NCI-H82 treated with DMSO at 0.1 percent for 48 hours (cell line): ENCODE data around the gene KLRF2.

Source experiments
- DNase-seq: peaks from one replicate; lab custom pipeline; 2025; ENCODE audit not compliant: unreplicated experiment; lab: John Stamatoyannopoulos, UW

KLRF2 gene

DNA sequence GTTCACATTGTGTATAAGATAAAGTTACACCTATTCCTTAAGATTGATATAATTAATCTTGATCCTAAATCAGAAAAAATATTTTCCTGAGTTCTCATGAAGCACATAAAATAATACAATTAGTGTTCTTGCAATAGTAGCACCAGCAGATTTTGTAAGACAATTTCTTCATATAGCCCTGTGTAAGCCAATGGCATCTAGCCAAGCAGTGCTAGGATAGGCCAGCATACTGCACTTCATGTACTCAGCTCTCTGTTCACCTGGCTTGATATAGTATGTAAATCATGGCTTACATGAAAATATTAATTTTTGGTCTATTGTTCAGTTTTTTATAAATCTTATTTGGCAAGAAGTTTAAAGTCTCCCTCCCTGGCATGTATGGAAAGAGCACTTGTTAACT, 1.9 kb downstream of the KLRF2 start:
- no peak for DNase-seq

DNA sequence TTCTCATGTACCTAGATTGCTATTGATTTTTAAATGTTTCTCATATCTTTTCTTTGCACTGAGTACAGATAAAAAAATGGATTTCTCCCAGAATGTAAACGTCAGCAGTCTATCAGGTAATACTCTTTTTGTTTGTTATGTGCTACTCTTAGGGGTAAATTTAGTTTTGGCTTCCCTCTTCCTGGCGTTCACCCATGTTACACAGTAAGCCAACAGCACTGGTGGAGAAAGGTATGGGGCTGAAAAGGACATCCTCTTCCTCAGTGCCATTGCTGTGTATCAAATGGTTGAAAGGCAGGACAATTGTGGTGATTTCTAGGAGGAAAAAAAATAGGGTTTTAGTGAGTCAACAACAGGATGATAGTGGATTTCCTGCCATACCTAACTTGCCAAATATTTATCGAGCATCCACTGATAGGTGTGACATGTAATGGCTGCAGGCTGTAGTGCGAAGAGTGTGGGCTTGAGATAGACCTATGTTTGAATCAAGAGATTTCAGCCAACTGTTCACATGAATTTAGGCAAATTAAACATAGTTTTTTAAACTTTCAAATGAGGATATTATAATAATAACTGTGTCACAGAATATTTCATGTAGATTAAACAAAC, 7.5 kb downstream of the KLRF2 start:
- no peak for DNase-seq

DNA sequence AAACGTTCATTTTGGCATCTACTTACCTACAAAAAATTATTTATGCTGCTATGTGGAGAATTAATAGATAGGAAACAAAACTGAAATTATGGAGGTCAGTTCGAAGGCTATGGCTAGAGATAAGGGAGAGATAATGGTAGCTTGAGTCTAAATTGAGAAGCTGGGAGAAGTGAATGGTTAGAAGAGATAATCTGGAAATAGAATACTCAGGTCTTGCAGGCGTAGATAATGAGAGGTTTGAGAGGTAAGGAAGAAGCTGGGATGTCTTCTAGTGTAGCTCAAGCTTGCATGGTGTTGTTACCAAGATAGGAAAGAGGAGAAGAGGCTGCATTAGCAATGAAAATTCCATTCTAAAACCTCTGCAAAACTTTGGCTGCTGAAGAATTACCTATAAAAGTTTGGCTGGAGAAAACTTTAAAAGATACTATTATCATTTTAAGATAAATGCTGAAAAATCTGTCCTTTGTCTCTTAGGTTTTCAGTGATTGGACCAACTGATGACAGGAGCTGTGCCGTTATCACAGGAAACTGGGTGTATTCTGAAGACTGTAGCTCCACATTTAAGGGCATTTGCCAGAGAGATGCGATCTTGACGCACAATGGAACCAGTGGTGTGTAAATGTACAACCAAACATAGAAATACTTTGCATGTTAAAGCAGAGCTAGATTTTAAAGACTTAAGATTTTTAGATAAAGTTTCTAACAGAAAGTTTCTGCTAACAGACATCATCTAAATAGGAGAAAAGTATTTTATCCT, 14.1 kb downstream of the KLRF2 start:
- no peak for DNase-seq

DNA sequence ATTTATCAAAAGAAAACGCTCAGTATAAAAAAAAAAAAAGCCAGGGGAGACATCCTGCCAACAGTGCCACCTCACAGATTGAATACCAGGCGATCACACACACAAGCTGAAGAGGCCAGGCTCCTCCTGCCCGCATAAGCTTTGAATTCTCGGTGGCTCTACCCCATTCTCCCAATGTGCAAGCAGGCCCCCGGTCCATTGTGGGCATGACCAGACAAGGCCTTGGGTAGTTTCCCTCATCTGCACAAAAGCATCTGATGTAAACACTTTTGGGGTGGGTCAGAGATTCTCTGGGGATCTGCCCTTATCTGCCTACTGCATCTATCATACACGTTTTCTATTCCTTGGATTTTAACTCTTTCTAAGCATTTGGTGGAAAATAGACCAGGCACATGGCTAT, 16.2 kb downstream of the KLRF2 start:
- no peak for DNase-seq

DNA sequence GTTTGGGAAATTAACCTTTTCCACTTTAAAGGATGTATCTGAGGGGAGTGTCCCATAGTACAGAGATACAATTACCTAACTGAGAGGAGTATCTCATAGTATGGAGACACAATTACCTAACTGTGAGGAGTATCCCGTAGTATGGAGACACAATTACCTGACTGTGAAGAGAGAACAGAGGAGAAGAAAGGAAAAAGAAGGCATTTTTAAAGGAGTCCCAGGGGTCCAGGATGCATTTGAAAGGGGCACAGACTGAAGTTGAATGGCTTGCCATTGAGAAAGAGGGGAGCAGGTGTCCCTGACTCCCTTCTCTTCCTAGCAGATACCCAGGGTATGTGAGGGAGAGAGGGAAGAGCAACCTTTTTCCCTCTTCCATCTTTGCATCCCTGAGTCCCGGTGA, 17.9 kb downstream of the KLRF2 start:
- DNase-seq: no peak

DNA sequence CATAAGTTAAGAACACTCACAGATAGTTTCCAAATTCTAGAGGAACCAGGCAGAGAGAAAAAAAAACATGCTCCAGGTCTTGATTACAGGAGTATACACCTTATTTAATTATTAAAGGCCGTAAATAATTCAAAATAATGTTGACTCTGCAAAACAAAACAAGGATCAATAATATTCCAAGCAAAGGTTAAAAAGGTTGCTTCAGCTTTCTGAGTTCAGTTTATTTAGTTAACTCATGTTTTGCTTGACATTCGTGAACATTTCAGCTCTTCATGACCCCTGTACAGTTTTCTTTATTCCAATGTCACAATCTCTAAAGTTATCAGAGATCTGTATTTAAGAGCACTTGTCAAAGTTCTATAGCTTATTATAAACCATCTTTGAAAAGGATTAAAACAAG, 19.6 kb downstream of the KLRF2 start:
- DNase-seq: no peak

DNA sequence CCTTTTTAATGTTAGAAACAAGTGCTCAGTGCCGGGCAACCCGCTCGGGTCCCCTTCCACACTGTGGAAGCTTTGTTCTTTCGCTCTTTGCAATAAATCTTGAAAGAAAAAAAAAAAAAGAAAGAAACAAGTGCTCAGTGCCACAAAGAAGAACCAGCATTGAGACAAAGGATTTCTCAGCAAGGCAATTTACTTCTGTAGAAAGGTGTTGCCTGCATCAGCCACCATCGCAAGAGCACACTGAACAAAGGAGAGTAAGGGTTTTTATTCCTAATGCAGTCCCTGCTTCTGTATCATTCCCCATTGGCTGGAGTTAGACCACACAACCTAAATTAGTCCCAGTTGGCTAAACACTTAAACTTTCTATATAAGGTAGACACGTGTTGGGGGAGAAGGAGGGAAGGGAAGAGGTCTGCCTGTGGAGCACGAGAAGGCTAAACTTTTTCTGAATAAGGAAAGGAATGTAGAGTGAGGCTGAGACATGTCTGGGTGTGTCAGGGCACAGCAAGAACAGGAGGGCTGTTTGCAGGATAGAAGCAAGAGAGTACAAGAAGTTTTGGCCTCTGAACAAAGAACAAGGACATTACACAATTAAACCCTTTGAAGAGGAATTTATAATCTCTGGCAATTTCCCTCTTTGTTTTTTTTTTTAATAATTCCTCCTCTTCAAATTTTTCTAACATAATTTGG, 21.4 kb downstream of the KLRF2 start:
- no peak for DNase-seq

DNA sequence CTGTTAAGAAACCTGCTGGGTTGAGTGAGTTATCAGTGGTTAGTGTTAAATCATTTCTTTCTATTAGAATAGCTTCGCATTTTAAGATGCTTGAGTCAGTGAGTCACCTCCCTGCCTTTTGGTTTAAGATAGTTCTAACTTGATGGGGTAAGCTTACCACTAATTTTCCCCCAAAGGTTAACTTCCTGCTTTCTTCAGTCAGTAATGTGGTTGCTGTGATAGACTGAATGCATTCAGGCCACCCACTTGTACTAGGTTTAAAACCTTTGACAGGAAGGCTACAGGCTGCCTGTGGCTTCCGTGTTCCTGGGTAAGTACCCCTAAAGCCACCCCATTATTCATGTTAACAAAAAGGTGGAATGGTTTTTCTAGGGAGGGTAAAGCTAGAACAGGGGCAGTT, 25.6 kb downstream of the KLRF2 start:
- DNase-seq: no peak

DNA sequence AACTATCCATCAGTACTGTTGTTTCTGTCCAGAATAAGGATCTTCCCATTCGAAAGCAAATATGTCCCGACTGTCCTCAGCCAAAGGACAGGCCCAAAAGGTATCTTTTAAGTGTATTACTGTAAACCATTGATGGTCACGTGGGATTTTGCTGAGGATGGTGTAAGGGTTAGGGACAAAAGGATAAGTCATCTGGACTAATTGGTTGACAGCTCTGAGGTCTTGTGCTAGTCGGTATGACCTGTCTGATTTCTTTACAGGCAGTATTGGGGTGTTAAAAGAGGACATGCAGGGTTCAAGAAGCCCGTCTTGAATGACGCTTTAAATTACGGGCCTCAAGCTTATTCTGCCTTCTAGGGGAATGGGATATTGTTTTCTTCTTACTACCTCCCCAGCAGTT, 26.5 kb downstream of the KLRF2 start:
- no peak for DNase-seq

DNA sequence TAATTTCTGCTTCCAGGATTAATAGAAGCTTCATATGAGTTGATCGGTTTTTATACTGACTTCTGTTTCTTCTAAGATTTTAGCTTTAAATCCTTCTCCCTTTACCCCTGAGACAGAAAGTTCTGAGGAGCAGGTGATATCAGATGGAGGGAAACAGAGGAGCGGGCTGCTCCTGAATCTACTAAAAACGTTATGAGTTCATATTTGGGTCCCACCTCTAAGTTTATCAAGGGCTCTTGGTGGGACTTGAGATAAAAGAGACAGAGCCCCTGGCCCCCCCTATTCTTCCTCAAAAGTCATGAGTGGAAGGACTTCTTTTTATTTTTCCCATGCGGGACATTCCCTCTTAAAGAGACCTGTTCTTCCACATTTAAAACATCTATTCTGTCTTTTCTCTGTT, 27.1 kb downstream of the KLRF2 start:
- DNase-seq: no peak

DNA sequence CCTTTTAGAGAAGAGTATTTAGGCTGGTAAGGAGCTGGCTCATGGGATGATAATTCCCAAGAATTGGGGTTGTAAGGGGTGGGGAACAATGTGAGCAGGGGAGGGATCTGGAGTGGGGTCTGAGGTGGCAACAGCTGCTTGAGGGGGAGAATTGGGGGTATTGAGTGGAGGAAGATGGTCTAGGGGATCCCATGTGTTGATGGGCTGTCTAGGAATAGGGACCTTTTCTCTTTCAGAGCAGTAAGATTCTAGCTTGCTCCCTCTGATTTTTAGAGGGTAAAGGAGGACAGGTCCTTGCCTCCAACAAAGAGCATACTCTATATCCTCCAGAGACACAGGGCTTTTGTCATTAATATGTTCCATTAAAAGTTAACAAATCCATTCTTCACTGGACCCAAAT, 28.4 kb downstream of the KLRF2 start:
- no peak for DNase-seq

DNA sequence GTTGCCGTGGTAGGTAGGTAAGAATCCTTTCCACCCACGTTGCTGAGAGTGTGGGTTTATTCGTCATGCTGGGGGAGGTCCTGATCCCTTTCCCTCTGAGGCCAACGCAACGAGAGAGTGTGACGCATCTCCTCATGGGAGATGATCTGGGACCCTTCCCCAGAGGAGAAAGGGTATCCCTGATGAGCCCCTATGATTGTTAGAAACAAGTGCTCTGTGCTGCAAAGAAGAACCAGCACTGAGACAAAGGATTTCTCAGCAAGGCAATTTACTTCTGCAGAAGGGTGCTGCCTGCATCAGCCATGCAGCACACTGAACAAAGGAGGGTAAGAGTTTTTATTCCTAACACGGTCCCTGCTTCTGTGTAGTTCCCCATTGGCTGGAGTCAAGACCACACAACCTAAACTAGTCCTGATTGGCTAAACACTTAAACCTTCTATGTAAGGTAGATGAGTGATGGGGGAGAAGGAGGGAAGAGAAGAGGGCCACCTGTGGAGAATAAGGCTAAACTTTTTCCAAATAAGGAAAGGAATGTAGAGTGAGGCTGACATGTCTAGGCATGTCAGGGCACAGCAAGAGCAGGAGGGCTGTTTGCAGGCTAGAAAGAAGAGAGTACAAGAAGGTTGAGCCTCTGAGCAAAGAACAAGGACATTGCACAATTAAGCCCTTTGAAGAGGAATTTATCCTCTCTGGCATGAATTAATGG, 29.6 kb downstream of the KLRF2 start:
- DNase-seq: no peak

DNA sequence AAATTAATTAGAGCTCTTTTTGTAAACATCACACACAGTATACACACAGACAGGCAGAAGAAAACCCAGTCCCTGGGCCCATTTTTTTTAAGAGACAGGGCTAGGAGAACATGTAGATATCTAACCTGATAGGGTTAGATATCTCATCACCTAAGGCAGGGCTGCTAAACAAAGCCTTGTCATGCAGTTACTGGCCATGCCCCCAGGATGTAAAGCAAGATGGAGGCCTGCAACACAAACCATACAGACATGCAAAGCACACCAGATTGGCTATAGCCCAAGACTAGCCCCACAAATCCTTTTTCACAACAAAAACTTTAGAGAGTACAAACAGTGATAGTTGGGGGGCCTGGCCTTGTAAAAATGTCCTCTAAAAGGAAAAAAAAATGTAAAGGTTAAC, 30.4 kb downstream of the KLRF2 start:
- no peak for DNase-seq

DNA sequence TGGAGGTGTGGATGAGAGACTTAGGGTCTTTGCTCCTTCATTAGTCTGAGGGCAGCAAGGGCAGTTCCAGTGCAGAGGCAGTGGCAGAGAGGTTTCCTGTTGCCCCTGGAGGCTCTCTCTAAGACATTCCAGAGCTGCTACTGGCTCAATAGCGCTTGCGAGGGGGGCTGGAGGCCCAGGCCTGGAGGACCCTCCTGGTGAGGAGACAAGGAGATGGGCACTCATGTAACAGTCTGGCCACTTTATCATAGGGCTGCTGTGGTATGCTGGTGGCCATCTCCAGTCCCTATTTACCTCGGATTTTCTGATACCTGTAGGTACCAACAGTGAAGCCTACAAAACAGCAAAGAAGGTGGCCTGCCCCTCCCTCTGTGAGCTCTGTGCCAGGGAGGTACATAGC, 38.2 kb downstream of the KLRF2 start:
- no peak for DNase-seq

DNA sequence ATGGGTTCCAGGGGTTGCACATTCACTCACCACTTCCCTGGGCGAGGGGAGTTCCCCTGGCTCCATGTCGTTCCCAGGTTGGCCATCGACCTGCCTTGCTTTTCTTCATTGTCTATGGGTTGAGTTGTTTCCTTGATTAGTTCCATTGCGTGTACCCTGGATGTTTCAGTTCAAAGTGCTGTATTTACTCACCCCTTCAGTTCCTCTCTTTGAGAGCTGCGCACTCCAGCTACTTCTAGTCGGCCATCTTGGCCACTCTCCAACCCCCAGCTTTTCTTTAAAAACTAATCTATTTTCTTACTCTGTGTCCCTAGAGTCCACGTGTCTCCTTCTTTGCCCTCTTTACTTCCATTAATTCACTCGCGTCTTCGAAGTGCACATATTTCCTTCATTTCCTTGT, 39.2 kb downstream of the KLRF2 start:
- DNase-seq: no peak

DNA sequence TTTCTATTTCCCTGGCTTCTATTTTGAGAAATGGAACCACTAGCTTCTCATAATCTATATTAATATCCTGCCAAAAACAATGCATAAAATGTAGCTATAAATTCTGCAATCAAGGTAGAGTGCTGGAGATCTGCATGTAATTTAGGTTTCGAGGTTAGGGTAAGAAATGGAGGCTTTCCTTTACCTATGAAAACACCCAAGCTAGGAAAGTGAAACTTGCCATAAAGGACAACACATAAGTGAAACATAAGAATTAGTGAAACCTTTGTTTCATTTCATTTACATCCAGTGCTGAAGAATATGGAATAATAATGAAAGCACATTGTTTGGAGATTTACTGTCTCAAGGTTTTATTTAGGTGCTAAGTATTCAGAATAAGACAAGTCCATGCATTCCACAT, 41.1 kb downstream of the KLRF2 start:
- no peak for DNase-seq

DNA sequence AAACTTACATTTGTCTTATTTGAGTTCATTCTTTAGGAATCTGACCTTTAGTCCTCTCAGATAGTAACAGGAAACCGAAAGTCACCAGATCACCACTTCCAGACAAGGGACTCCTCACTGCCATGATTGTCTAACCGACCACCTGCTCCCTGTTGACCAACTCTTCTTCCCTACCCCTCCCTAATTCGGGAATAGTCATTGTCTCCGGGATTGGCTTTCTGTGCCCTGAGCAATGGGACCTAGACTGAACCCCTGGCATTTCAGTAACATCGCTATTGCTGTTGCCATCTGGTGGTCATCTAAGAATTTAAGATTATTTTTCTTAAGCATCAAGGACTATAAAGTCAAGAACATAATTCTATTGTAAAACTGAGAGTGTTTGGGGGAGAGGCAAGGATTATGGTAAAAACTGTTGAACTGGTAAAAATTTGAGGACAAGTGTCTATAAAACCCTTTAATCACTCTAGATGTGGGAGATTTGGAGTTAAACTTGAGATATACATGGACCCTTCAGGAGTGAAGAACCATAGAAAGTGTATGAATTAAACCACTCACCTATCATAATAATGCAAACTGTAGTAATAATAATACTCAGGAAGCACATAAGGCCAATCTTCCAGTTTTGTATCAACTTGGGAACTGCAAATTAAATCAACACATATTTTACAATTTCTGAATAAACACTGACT, 44.6 kb downstream of the KLRF2 start:
- peak; percentile 32 for DNase-seq

DNA sequence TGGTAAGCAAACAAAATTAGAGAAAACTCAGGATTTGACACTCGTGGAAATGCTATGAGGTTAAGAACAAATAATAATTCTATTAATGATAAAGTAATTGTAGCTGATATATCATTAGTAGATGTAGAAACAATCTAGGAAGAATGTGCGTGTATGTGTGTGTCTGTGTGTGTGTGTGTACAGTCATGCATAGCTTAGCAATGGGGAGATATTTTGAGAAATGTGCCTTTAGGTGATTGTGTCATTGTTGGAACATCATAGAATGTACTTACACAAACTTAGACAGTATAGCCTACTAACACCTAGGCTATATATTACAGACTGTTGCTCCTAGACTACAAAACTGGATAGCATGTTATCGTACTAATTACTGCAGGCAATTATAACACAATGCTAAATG, 45.6 kb downstream of the KLRF2 start:
- DNase-seq: no peak

DNA sequence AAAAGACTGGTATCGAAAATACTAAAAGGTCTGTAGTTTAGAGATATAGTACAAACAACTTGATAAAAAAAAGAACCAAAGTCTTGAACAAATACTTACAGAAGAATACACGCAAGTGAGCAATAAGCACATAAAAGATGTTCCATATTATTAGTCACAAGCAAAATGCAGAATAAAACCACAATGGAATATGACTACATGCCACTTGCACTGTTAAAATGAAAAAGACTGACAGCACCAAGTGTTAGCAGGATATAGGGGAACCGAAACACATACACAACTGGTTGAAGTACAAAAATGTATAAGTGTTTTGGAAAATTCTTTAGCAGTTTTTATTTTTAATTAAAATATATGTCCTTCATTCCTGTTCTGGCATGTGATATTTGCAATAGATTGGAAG, 47.3 kb downstream of the KLRF2 start:
- DNase-seq: no peak

DNA sequence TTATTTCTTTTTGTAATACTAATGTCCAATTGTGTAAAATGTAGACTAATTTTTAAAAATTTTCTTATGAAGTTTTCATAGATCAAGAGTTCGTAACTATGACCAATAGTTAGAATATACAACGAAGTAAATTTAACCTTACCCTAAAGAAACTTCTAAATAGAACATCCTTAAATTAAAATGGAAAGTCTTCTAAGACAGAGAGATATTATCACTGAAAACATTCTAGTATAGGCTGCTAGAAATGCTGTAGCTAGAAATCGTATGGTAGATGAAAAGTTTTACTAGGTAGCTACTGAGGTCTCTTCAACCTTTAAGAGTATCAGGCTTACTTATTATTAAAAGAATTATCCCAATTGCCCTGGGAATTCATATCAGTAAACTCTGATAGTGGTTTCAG, 50.0 kb downstream of the KLRF2 start:
- DNase-seq: no peak

DNA sequence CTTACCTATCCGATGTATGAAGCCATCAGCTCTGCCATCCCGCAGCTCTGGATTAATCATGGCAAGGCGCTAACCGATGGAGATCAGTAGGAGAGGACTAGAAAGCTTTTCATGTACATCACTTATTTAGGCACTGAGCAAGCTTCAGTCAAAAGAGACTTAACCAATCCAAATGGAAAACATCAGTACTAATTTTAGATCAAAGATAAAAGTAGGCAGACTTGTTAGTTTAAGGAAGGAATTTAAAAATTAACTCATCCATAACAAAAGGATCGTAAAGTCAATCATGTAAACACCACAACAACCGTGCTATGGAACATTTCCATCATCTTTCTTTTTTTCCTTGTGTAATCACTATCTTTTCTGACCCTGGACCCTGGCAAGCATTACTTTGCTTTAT, 51.0 kb downstream of the KLRF2 start, which contains the start of gene CLEC2A:
Gene CLEC2A, minus strand, starts transcription at position 101 of the 400 bp plus-strand sequence. Its CDS starts 41 bp downstream, at position 60.
- DNase-seq: no peak
